Measurements from ENCODE around the gene ZMYM4. TPM values are rescaled to one million over a fixed set of nuclear protein-coding genes. Genes with fewer than 3 reads are reported as not detected.
"Not testable (repeated sequence)": the region's sequence is repeated elsewhere in the genome, so short reads cannot be mapped to it uniquely, and the experiment has no call there.

ZMYM4 gene
- polyA plus RNA-seq, 1 experiment: 58.3 TPM

DNA sequence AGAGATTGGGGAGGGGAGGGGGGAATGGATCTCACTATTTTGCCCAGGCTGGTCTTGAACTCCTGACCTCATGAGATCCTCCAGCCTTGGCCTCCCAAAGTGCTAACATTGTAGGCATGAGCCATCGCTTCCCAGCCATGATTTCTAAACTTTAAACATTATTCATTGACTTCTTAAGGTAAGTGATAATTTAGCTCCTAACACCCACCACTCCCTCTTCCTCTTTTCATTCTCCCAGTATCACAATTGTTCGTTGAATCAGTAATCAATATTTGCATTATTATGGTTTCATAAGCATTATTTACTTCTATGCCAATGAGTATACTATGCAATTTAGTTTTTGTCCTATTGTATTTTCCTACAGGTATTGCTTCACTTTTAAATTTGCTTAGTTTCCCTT lies 42.0 kb upstream of the ZMYM4 start:
- H3K9me3 ChIP-seq (ENCODE audit: control insufficient read depth, insufficient read depth, low read length): no peaks in the 10 kb centered on the region
- peaks cover 4% of the 10 kb centered on the region for H3K27me3 ChIP-seq (ENCODE audit: control insufficient read depth, insufficient read depth, low read length)
- no peak overlapping the region for H3K27ac ChIP-seq (ENCODE audit: low read depth, low read length)
- TF ChIP-seq, protein P1, sequence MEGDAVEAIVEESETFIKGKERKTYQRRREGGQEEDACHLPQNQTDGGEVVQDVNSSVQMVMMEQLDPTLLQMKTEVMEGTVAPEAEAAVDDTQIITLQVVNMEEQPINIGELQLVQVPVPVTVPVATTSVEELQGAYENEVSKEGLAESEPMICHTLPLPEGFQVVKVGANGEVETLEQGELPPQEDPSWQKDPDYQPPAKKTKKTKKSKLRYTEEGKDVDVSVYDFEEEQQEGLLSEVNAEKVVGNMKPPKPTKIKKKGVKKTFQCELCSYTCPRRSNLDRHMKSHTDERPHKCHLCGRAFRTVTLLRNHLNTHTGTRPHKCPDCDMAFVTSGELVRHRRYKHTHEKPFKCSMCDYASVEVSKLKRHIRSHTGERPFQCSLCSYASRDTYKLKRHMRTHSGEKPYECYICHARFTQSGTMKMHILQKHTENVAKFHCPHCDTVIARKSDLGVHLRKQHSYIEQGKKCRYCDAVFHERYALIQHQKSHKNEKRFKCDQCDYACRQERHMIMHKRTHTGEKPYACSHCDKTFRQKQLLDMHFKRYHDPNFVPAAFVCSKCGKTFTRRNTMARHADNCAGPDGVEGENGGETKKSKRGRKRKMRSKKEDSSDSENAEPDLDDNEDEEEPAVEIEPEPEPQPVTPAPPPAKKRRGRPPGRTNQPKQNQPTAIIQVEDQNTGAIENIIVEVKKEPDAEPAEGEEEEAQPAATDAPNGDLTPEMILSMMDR (IDR thresholded peaks at IDR 0.05; ENCODE audit: low read depth, low read length): no peak
- ChIA-PET POLR2A (no interaction called here), CTCF (no interaction called here)
- no peak overlapping the region for H3K4me3 ChIP-seq (ENCODE audit: low read depth, low read length)
- no peak for DNase-seq (ENCODE audit: low read depth, low spot score)

DNA sequence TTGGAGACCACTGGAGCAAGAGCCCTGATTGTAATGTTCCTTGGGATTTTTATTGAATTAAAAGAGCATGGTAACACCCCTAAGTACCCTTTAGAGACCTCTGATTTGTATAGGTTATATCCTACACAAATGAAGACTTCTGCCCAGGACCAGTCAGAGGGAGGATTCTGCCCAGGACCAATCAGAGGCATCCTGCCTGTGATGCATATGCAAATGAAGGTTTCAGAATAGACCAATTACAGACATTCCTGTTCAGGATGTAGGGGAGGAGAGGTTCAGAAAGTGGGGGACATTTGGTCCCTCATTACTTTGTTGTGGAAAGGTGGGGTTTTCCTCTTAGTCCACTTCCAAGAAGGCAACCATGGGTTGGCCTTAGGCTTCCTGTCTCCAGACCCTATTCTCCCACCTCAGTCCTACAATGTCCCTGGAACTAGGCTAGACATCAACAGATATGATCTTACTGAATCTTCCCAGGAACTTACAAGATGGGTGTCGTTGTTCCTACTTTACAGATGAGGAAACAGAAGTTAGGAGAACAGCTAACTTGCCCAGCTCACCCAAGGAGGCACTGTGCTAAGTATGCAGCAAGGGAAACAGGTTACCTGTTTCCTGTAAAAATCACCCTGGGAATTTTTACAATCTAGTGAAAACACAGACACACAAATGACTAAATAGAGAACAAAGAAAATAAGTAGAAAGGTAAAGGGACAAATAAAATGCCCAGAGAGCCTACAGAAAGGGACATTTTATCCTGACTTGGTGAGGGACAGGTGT lies 38.7 kb upstream of the ZMYM4 start:
- TF ChIP-seq, protein P1 (IDR thresholded peaks at IDR 0.05; ENCODE audit: low read depth, low read length): no peak
- CTCF ChIA-PET: no interaction called here

GRCh38 chr1:35231287-35231686 lies 37.2 kb upstream of the ZMYM4 start:
- Histone ChIP-seq H3K27me3 (ENCODE audit: control insufficient read depth, insufficient read depth, low read length) (peaks cover 4% of the 10 kb centered on the region), H3K4me3 (ENCODE audit: low read depth, low read length) (no peak overlapping the region), H3K27ac (ENCODE audit: low read depth, low read length) (no peak overlapping the region), H3K9me3 (ENCODE audit: control insufficient read depth, insufficient read depth, low read length) (no peaks in the 10 kb centered on the region)
- no peak for DNase-seq (ENCODE audit: low read depth, low spot score)
- TF ChIP-seq, protein P1 (IDR thresholded peaks at IDR 0.05; ENCODE audit: low read depth, low read length): no peak
- POLR2A ChIA-PET: no interaction called here
- CTCF ChIA-PET: no interaction called here

More for the DNA sequence above, 38.7 kb upstream of the ZMYM4 start:
- Histone ChIP-seq H3K9me3 (ENCODE audit: control insufficient read depth, insufficient read depth, low read length) (no peaks in the 10 kb centered on the region), H3K27me3 (ENCODE audit: control insufficient read depth, insufficient read depth, low read length) (peaks cover 4% of the 10 kb centered on the region), H3K27ac (ENCODE audit: low read depth, low read length) (no peak overlapping the region), H3K4me3 (ENCODE audit: low read depth, low read length) (no peak overlapping the region)
- no peak for DNase-seq (ENCODE audit: low read depth, low spot score)
- POLR2A ChIA-PET: no interaction called here

GRCh38 chr1:35236772-35237171 lies 31.7 kb upstream of the ZMYM4 start:
- H3K27ac ChIP-seq (ENCODE audit: low read depth, low read length); CTCF ChIA-PET; H3K4me3 ChIP-seq (ENCODE audit: low read depth, low read length); POLR2A ChIA-PET; H3K9me3 ChIP-seq (ENCODE audit: control insufficient read depth, insufficient read depth, low read length); H3K27me3 ChIP-seq (ENCODE audit: control insufficient read depth, insufficient read depth, low read length); DNase-seq (ENCODE audit: low read depth, low spot score): not testable (repeated sequence)

DNA sequence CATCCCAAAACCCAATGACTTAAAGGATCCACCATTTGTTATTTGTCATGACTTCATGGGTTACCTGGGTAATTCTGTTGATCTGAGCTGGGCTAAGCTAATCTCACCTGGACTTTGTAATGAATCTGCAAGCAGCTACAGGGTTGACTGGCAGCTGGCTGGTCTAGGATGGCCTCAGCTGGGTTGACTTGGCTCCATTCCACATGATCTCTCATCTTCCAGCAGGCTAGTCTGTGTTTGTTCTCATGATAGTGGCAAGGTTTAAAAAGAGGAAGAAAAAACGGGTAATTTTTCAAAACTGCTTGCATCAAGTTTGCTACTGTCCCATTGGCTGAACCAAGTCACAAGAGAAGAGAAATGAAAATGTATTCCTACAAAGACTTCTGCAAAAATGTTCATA lies 24.8 kb upstream of the ZMYM4 start:
- Histone ChIP-seq H3K27me3 (ENCODE audit: control insufficient read depth, insufficient read depth, low read length) (no peaks in the 10 kb centered on the region), H3K27ac (ENCODE audit: low read depth, low read length) (no peak overlapping the region), H3K4me3 (ENCODE audit: low read depth, low read length) (no peak overlapping the region), H3K9me3 (ENCODE audit: control insufficient read depth, insufficient read depth, low read length) (no peaks in the 10 kb centered on the region)
- TF ChIP-seq, protein P1 (IDR thresholded peaks at IDR 0.05; ENCODE audit: low read depth, low read length): no peak
- ChIA-PET CTCF (no interaction called here), POLR2A (no interaction called here)
- DNase-seq (ENCODE audit: low read depth, low spot score): no peak
